H54 (cell line): ENCODE data around the gene NUP107.

Source experiments
- DNase-seq: peaks from one replicate; pipeline ENCODE4 v3.0.0; 2011; ENCODE audit warnings: low spot score, mixed read lengths; ENCODE audit not compliant: insufficient read length
- FAIRE-seq: peaks from 3 replicates; lab custom pipeline; 2011; peaks lifted over from hg19 to GRCh38; lab: Jason Lieb, UNC
- POLR2A ChIP-seq: IDR thresholded peaks from 2 replicates; pipeline ENCODE4 v1.6.1; 2011; ENCODE audit warnings: low read depth, mild to moderate bottlenecking, low read length

The NUP107 gene

DNA sequence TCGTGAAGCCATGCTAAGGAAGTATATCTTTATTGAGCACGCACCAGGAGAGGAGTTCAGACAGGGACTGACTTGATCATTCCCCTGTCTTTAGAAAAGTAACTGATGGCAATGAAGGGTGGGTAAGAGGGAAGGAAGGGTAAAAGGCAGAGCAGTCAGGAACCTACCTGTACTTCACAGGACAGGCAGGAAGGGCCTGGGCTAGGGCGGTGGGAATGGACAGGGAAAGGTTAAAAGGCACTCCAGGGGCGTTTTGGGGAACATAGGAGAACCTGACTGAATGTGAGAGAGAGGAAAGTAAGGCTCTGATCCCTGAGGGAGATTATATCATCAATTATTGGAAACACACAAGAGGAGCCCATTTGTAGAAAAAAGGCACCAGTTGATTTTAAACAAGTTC is 63.1 kb downstream of the NUP107 start:
- no peak for FAIRE-seq
- no peak for DNase-seq
- no peak for TF ChIP-seq POLR2A

DNA sequence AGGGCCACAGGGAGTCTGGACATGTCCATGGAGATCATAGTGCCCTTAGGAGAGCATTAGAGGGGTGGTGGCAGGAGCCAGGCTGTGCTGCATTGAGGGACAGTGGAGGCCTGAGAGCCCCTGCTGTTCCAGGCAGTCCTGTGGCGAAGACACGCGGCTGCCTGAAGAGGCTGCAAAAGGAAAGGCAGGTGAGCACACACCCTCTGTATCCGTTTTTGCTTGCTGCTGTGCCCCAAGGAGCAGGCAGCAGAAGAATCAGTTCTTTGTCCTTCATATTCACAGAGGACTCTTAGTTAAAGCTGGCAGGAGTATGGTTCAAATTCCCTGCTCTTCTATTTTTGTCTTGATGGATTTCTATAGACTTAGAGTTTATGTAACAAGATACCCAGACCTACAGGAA is 63.7 kb downstream of the NUP107 start:
- FAIRE-seq (no peak), DNase-seq (no peak)
- TF ChIP-seq POLR2A: no peak

DNA sequence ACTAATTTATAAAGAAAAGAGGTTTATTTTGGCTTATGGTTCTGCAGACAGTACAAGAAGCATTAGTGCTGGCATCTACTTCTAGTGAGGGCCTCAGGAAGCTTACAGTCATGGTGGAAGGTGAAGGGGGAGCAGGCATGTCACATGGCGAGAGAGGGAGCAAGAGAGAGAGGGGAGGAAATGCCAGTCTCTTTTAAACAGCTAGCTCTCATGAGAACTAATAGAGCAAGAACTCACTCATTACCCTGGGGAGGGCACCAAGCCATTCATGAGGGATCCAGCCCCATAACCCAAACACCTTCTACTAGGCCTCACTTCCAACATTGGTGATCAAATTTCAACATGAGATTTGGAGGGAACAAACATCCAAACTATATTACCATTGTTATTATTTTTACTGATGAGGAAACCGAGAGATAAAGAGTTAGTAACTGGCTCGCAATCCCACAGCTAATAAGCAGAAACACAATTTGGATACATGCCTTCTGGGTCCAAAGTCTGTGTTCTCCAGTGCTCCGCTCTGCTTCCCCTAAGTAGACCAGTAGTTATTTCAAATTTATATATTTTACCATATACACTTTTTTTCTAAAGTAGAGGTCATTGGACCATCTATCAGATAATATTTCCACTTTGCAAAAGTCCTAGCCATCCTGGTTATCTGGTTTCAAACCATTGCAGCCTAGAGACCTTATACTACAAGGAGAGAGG is 68.9 kb downstream of the NUP107 start:
- DNase-seq (no peak), FAIRE-seq (no peak)
- TF ChIP-seq POLR2A: no peak

DNA sequence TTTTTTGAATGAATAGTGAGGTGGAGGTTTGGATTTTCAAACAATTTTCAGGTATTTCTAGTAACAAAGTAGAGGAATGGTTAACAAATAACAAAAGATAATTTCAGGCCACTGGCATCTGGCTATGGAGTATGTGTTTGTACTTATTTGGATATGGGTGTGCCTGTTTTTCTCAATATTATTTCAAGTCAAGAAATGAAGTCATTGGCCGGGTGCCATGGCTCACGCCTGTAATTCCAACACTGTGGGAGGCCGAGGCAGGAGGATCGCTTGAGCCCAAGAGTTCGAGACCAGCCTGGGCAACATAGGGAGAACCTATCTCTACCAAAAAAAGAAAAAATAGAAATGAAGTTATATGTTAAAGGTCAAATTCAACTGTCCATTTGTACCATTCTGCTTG is 73.1 kb downstream of the NUP107 start:
- DNase-seq: no peak
- no peak for FAIRE-seq
- no peak for TF ChIP-seq POLR2A

DNA sequence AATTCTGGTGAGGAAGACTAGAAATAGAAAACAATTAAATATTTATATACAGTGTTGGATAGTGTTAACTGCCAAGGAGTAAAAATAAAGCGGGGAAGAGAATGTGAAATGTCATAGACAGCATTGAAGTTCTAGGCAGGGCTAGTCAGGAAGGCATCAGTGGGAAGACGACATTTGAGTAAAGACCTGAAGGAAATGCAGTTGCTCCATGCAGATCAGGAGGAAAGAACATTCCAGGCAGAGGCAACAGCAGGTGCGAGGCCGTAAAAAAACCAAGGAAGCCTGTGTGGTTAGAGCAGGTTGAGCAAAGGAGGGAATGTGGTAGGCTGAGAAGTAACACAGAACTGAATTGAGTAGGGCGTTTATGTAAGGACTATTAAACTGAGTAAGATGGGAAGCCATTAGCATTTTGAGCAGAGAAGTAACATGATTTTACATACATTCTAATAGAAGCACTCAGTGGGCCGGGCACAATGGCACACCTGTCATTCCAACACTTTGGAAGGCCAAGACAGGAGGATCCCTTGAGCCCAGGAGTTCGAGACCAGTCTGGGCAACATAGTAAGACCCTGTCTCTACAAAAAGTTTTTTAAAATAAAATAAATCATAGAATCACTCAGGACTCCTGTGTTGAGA is 74.1 kb downstream of the NUP107 start:
- FAIRE-seq: no peak
- DNase-seq: no peak
- no peak for TF ChIP-seq POLR2A

DNA sequence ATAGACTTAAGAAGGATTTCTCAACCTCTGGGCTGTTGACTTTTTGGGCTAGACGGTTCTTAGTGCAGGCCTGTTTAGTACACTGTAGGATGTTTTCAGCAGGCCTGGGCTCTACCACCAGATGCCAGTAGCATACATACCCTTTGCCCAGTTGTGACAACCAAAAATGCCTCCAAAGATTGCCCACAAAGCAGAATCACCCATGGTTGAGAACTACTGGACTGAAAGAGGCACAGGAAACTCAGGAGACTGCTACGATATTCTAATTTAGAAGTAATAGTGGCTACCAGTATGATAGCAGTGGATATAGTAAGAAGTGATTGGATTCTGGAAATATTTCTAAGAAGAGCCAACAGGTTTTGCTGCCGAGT is 74.6 kb downstream of the NUP107 start:
- DNase-seq (no peak), FAIRE-seq (no peak)
- no peak for TF ChIP-seq POLR2A

DNA sequence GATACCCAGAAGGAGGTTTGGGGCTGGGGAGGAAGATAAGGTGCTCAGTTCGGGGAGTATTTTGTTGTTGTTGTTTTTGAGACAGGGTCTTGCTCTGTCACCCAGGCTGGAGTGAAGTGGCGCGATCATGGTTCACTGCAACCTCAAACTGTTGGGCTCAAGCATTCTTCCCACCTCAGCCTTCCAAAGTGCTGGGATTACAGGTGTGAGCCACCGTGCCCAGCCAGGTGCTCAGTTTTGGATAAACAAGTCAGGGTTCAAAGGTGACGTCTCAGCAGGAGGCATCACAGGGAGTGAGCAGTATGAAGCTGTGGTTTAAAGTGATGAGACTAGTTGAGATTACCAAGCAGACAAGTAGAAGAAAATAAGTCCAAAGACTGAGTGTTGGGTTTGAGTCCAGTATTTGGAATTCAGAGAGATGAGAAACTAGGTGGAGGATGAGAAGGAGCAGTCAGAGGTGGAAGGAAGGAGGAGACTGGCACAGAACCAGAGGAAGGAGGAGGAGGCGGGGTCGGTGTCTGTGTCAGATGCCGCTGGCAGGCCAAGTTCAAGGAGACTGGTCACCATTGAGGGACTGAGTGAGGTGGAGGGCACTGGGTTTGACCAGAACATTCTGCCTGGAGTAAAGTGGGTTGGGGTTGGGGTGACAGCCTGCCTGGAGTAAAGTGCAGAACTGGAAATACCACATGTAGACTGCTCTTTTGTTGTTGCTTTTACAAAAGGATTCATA is 75.3 kb downstream of the NUP107 start:
- no peak for TF ChIP-seq POLR2A
- FAIRE-seq (no peak), DNase-seq (no peak)

DNA sequence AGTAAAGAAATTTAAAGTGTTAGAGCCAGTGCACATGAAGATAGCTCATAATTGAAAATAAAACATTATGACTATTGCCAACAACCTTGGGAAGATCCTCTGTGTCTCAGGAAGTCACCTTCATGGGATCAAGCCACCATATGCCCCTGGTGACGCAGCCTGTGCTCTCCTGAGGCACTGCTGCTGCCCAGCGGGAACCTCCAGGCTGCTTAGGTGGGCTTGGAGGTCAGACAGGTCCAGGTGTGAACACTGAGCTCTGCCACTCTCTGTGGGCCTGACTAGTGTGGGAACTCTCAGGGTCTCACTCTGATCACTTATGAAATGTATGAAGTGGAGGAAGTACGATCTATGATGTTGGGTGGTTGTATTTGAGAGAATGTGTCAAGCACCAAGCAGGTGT is 75.9 kb downstream of the NUP107 start:
- FAIRE-seq: no peak
- no peak for TF ChIP-seq POLR2A
- no peak for DNase-seq

DNA sequence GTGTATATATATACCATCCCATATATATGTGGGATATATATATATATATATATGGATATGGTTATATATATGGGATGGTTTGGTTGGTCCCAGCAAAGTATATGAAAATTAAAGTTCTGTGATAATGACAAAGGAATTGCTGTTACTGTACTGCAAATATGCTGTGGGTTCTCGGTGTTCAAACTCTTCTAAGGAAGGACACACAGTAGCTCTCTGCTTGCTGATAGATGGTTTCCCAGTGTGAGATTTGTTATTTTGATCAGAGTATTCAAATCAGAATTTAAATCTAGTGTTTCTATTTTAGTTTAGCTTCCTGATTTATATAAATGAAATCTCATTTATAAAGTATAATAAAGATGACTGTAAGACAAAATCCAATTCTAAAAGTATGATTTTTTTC is 78.9 kb downstream of the NUP107 start:
- no peak for TF ChIP-seq POLR2A
- DNase-seq (no peak), FAIRE-seq (no peak)

DNA sequence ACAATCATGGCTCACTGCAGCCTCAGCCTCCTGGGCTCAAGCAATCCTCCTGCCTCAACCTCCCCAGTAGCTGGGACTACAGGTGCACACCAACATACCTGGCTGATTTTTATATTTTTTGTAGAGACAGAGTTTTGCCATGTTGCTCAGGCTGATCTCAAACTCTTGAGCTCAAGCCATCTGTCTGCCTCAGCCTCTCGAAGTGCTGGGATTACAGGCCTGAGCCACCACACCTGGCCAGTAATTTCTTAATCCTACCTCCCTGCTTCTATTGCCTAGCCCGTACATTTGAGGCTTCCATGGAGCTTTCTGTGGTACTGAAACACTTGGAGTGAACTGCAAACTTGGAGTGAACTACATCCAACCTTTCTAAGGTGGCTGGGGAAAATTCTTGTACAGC is 79.9 kb downstream of the NUP107 start:
- TF ChIP-seq POLR2A: no peak
- DNase-seq (no peak), FAIRE-seq (no peak)

DNA sequence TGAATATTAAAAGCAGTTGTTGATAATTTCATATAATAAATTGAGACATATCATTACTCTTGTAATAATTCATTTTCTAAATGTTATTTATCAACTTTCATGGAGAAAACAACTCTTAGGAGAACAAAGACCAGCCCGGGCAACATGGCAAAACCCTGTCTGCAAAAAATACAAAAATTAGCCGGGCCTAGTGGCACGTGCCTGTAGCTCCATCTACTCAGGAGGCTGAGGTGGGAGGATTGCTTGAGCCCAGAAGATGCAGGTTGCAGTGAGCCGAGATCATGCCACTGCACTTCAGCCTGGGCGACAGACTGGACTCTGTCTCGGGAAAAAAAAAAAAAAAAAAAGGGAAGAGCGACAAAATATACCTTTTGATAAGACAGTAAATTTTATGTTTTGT is 80.4 kb downstream of the NUP107 start:
- DNase-seq (no peak), FAIRE-seq (no peak)
- no peak for TF ChIP-seq POLR2A

DNA sequence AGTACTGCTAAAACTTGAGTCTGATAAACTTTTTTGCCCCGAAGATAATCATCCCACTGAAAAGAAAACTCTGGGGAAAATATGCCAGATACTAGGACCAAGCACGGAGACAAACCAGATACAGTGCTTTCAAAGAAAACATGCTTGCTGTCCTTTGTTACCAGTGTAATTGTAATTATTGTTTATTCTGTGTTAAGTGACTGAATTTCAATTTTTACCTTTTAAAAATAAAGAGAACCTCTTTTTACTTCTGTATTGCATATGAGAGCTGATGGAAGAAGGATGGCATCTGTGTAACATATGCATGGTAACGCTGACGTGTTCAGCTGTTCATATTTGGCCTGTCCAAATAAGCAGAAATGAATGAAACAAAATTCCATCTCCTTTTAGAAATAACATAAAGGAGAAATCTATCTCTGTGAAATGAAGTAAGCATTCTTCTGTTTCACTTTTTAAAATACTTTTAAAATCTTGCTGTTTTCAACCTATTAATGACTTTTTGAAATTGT is 81.7 kb downstream of the NUP107 start:
- FAIRE-seq (no peak), DNase-seq (no peak)
- TF ChIP-seq POLR2A: no peak

DNA sequence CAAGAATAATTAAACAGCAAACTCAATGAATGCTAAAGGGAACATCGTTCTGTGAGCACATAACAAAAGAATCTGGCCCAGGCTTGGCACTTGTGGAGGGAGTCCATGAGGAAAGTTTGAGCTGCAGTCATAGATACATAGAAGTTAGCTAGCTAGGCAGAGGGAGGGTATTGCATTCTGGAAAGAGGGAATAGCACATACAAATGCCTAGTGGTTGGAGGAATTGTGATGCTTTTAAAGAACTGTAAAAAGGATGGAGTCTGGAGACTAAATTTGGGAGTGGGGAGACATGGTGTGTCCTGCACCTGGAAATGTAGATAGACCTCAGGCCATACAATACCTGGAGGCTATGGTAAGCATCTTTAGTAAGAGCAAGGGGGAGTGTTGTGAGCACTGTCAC is 83.2 kb downstream of the NUP107 start:
- DNase-seq (no peak), FAIRE-seq (no peak)
- TF ChIP-seq POLR2A: no peak

DNA sequence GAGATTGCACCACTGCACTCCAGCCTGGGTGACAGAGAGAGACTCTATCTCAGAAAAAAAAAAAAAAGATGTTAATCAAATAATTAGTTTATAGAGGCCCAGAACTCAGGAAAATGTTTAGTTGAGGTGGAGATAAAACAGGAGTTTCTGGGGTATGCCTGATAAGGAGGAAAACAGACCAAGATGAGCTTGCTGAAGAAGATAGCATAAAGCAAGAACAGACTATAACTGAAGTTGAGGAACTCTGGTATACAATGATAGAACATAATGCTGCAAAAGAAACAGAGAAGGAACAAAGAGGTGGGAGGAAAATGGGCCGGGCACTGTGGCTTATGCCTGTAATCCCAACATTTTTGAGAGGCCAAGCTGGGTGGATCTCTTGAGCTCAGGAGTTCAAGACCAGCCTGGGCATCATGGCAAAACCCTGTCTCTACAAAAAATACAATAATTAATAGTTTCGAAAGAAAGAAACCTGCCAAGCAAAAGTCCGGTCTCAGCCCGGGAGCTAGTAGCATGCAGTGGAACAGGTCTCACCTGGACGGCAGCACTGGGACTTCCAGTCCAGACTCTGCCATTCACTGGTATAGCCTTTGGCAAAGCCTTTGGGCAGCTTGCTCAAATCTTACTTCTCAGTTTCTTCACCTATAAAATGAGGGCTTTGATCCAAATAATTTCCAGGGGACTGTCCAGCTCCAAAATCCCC is 84.6 kb downstream of the NUP107 start:
- no peak for TF ChIP-seq POLR2A

More for the DNA sequence above, 84.6 kb downstream of the NUP107 start:
- DNase-seq (no peak), FAIRE-seq (no peak)
